Neuronal stem cell (in vitro differentiated cells): ENCODE results near the gene GPR65.

Experiments
- DNase-seq: peaks from one replicate; pipeline ENCODE4 v3.0.0-alpha.2; 2013; ENCODE audit warnings: low spot score
- H2AFZ ChIP-seq: one replicate; pipeline ENCODE4 v1.6.1; 2013; ENCODE audit warnings: mild to moderate bottlenecking, low read length, inconsistent platforms
- H2AK5ac ChIP-seq: 2 replicates; pipeline ENCODE4 v1.6.1; 2013; ENCODE audit warnings: low read depth, mild to moderate bottlenecking, inconsistent platforms, low read length, moderate library complexity, mixed read lengths
- H2BK120ac ChIP-seq: 2 replicates; pipeline ENCODE4 v1.6.1; 2013; ENCODE audit warnings: low read depth, mild to moderate bottlenecking, inconsistent platforms, low read length, moderate library complexity, mixed read lengths
- H2BK12ac ChIP-seq: one replicate; pipeline ENCODE4 v1.6.1; 2013; ENCODE audit warnings: low read length, inconsistent platforms
- H2BK15ac ChIP-seq: 2 replicates; pipeline ENCODE4 v1.6.1; 2013; ENCODE audit warnings: mild to moderate bottlenecking, low read length, inconsistent platforms, mixed read lengths
- H2BK5ac ChIP-seq: one replicate; pipeline ENCODE4 v1.6.1; 2013; ENCODE audit warnings: inconsistent platforms, mild to moderate bottlenecking, low read length, moderate library complexity
- H3K14ac ChIP-seq: one replicate; pipeline ENCODE4 v1.6.1; 2013; ENCODE audit warnings: low read length, inconsistent platforms
- H3K18ac ChIP-seq: 2 replicates; pipeline ENCODE4 v1.6.1; 2013; ENCODE audit warnings: low read length, inconsistent platforms
- H3K23ac ChIP-seq: 2 replicates; pipeline ENCODE4 v1.6.1; 2013; ENCODE audit warnings: low read depth, mild to moderate bottlenecking, mixed read lengths, low read length, inconsistent platforms; ENCODE audit not compliant: poor library complexity
- H3K27ac ChIP-seq: replicated peaks from 3 replicates; pipeline ENCODE4 v1.5.1; 2013; ENCODE audit warnings: low read length, inconsistent platforms
- H3K27me3 ChIP-seq, 3 experiments: 2 replicates each; pipeline ENCODE4 v1.6.1; 2013; ENCODE audit warnings: low read length in 3 of 3, mild to moderate bottlenecking in 2 of 3, inconsistent platforms in 1 of 3, low read depth in 1 of 3, mixed read lengths in 1 of 3, moderate library complexity in 1 of 3; ENCODE audit not compliant: control insufficient read depth in 3 of 3, insufficient read depth in 3 of 3
- H3K36me3 ChIP-seq, 2 donors: replicated peaks in 1 of 2; 2 replicates each; pipeline ENCODE4 v1.6.1; 2013; ENCODE audit warnings: low read length in 2 of 2; ENCODE audit not compliant: control insufficient read depth in 2 of 2, insufficient read depth in 2 of 2
- H3K4ac ChIP-seq: 2 replicates; pipeline ENCODE4 v1.6.1; 2013; ENCODE audit warnings: inconsistent platforms, mild to moderate bottlenecking, low read length, moderate library complexity
- H3K4me1 ChIP-seq, 2 donors: 1 replicate in 1 of 2; 2 replicates in 1 of 2; pipeline ENCODE4 v1.6.1; 2013; ENCODE audit warnings: low read length in 2 of 2, low read depth in 1 of 2; ENCODE audit not compliant: control insufficient read depth in 2 of 2, insufficient read depth in 1 of 2
- H3K4me2 ChIP-seq: one replicate; pipeline ENCODE4 v1.6.1; 2013; ENCODE audit warnings: mild to moderate bottlenecking, low read length, inconsistent platforms; ENCODE audit not compliant: insufficient read depth, poor library complexity, severe bottlenecking
- H3K4me3 ChIP-seq, 2 donors: 2 replicates each; pipeline ENCODE4 v1.5.1; 2013; ENCODE audit warnings: low read length in 2 of 2, mild to moderate bottlenecking in 2 of 2, inconsistent platforms in 1 of 2, moderate library complexity in 1 of 2
- H3K79me1 ChIP-seq: one replicate; pipeline ENCODE4 v1.6.1; 2013; ENCODE audit warnings: low read depth, mild to moderate bottlenecking, inconsistent platforms, low read length, moderate library complexity
- H3K9ac ChIP-seq: one replicate; pipeline ENCODE4 v1.6.1; 2013; ENCODE audit warnings: mild to moderate bottlenecking, low read depth, low read length, inconsistent platforms; ENCODE audit not compliant: poor library complexity
- H3K9me3 ChIP-seq, 2 donors: replicated peaks in 1 of 2; 2 replicates each; pipeline versions ENCODE3 to v1.6.1; 2013; ENCODE audit warnings: low read length in 2 of 2, mild to moderate bottlenecking in 2 of 2, inconsistent platforms in 1 of 2, low read depth in 1 of 2, mixed read lengths in 1 of 2, moderate library complexity in 1 of 2; ENCODE audit not compliant: control insufficient read depth in 2 of 2, insufficient read depth in 1 of 2
- H4K8ac ChIP-seq: one replicate; pipeline ENCODE4 v1.6.1; 2013; ENCODE audit warnings: low read depth, mild to moderate bottlenecking, inconsistent platforms, low read length, moderate library complexity
- H4K91ac ChIP-seq: one replicate; pipeline ENCODE4 v1.6.1; 2013; ENCODE audit warnings: low read length, low read depth, mild to moderate bottlenecking, inconsistent platforms; ENCODE audit not compliant: poor library complexity
- WGBS, 2 donors: extraction: QIAGEN DNeasy Blood & Tissue Kit; methylation state at CpG; one replicate each; pipeline ENCODE4 v1.1.7; 2013; ENCODE audit warnings: missing lambda C conversion rate in 2 of 2, mixed read lengths in 1 of 2; ENCODE audit not compliant: insufficient read length in 2 of 2, insufficient replicate concordance in 1 of 2; ENCODE audit errors: extremely low coverage in 2 of 2; 5-methylcytosine and 5-hydroxymethylcytosine counted together

Gene GPR65

DNA sequence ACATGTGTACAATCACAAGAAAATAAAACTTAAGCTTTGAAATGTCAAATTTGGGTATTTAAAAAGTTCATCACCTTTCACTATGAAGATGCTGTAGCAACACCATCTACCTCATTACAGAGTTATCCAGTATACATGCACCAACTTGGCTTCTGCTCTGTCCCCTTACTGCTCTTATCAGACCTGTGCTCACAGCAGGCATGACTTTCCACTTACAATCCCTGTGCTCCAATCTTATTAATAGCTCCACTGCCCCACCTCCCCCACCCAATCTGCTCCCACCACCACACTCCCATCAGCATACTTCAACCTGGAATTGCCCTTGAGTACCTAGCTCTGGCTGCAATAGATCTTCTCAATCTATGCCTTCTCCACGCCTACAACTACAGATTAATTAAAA lies 25.2 kb upstream of the GPR65 start:
- Histone ChIP-seq H3K27ac (no peak overlapping the region), H3K4me3 (no peak overlapping the region)
- no CpG with 5 or more reads among the region's 1 CpG for WGBS, 2 donors

DNA sequence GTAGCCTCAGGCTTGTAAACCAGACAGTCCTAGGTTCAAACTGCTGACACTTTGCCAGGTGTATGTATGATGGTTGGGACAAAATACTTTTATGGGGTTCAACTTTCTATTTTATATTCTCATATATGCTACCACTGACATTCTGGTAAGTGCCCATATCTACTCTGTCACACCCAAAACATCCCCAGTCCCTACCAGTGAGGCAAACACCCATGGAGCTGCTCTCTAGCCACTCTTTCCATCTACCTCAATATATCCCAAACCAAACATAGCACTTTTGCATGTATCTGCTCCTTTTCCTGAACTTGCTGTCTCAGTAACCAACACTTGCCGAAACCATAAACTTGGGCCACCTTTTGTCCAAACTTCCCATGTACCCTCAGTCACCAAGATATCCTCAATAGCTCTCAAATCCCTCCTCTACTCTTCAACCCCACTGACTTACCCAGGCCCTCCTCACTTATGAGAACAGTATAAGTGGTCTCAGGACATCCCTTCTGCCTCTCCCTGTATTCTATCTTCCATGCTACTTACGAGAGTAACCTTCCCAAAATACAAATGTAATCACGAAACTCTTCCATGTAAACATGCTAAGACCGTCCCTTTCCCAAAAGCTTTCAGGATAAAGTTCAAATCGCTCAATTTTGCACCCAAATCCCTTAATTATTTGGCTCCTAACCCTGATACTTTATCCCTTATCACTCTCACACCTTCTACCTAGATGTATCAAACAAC lies 15.5 kb upstream of the GPR65 start:
- Histone ChIP-seq H3K14ac (no peak overlapping the region), H2BK120ac (no peak overlapping the region), H3K79me1 (peaks cover 2% of the 10 kb centered on the region), H2BK12ac (no peak overlapping the region), H3K23ac (no peak overlapping the region), H3K4me3 (no peak overlapping the region), H2AFZ (no peak overlapping the region), H3K4me2 (no peak overlapping the region), H3K27me3 (peaks cover 0 to 5% (median 0%) of the 10 kb centered on the region in 3 experiments), H4K91ac (no peak overlapping the region), H3K18ac (no peak overlapping the region), H2BK15ac (no peak overlapping the region), H3K4me1 (peaks cover 0 to 3% of the 10 kb centered on the region in 2 donors), H3K9ac (no peak overlapping the region), H3K27ac (no peak overlapping the region), H3K9me3 (peaks cover 0 to 5% of the 10 kb centered on the region in 2 donors), H3K36me3 (no peaks in the 10 kb centered on the region), H3K4ac (no peak overlapping the region), H4K8ac (no peak overlapping the region), H2BK5ac (no peak overlapping the region), H2AK5ac (no peak overlapping the region)
- WGBS, 2 donors = no CpG with 5 or more reads among the region's 5 CpGs
- DNase-seq = no peak

More for the DNA sequence above, 25.2 kb upstream of the GPR65 start:
- Histone ChIP-seq H4K91ac (no peak overlapping the region), H2BK15ac (no peak overlapping the region), H3K9ac (no peak overlapping the region), H3K9me3 (no peaks in the 10 kb centered on the region), H3K4me1 (no peaks in the 10 kb centered on the region), H2AK5ac (no peak overlapping the region), H3K27me3 (no peaks in the 10 kb centered on the region), H3K36me3 (peaks cover 0 to 2% of the 10 kb centered on the region in 2 donors), H3K14ac (no peak overlapping the region), H2BK5ac (no peak overlapping the region), H3K18ac (no peak overlapping the region), H3K23ac (no peak overlapping the region), H4K8ac (no peak overlapping the region), H3K4me2 (no peak overlapping the region), H2BK12ac (no peak overlapping the region), H2BK120ac (no peak overlapping the region), H3K79me1 (no peaks in the 10 kb centered on the region), H2AFZ (no peak overlapping the region), H3K4ac (no peak overlapping the region)
- DNase-seq = no peak

GRCh38 chr14:87989956-87990299 lies 15.0 kb upstream of the GPR65 start:
- Histone ChIP-seq H2BK120ac (no peak overlapping the region), H3K27me3 (peaks cover 0 to 5% (median 0%) of the 10 kb centered on the region in 3 experiments), H4K8ac (no peak overlapping the region), H3K79me1 (peaks cover 2% of the 10 kb centered on the region), H3K36me3 (no peaks in the 10 kb centered on the region), H3K9ac (no peak overlapping the region), H2AFZ (no peak overlapping the region), H2BK15ac (no peak overlapping the region), H3K14ac (no peak overlapping the region), H2BK12ac (no peak overlapping the region), H3K4me2 (no peak overlapping the region), H3K18ac (no peak overlapping the region), H3K4me1 (peaks cover 0 to 3% of the 10 kb centered on the region in 2 donors), H3K4me3 (no peak overlapping the region), H2BK5ac (no peak overlapping the region), H3K27ac (no peak overlapping the region), H3K23ac (no peak overlapping the region), H4K91ac (no peak overlapping the region), H3K4ac (no peak overlapping the region), H2AK5ac (no peak overlapping the region), H3K9me3 (peaks cover 0 to 5% of the 10 kb centered on the region in 2 donors)
- DNase-seq = no peak
- WGBS, 2 donors = no CpG with 5 or more reads among the region's 2 CpGs

DNA sequence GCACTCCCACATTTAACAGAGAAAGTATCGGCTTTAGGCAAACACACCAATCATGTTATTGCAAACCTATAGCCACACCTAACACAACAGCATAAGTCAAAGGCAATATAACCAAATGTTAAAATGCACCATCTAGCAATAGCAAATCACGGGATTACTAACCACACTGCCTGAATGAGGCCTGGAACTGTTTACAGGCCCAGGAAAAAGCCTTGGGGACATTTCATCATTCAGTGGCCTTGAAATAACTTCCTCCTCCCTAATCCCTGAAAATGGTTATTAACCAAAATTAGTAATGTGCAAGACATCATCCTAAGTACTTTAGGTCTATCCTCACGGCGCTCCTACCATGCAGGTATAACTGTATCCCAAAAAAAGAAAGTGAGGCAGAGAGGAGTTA lies 14.3 kb upstream of the GPR65 start:
- Histone ChIP-seq H3K9me3 (peaks cover 0 to 5% of the 10 kb centered on the region in 2 donors), H3K4me3 (no peak overlapping the region), H3K36me3 (no peaks in the 10 kb centered on the region), H2BK120ac (no peak overlapping the region), H3K4ac (no peak overlapping the region), H3K27ac (no peak overlapping the region), H2AFZ (no peak overlapping the region), H3K4me2 (no peak overlapping the region), H4K8ac (no peak overlapping the region), H2BK12ac (no peak overlapping the region), H4K91ac (no peak overlapping the region), H3K9ac (no peak overlapping the region), H2BK15ac (no peak overlapping the region), H3K14ac (no peak overlapping the region), H3K27me3 (peaks cover 0 to 5% (median 0%) of the 10 kb centered on the region in 3 experiments), H2AK5ac (no peak overlapping the region), H2BK5ac (no peak overlapping the region), H3K18ac (no peak overlapping the region), H3K23ac (no peak overlapping the region), H3K79me1 (peaks cover 2% of the 10 kb centered on the region), H3K4me1 (peaks cover 0 to 3% of the 10 kb centered on the region in 2 donors)
- DNase-seq = no peak
- no CpG with 5 or more reads among the region's 4 CpGs for WGBS, 2 donors
